Neural cell (in vitro differentiated cells): ENCODE measurements around the gene ECEL1.

ENCODE experiments used
- CTCF ChIP-seq: fragments of 450-650 bp; IDR thresholded peaks from 2 replicates; pipeline ENCODE4 v1.5.1; 2014; ENCODE audit warnings: antibody characterized with exemption, mild to moderate bottlenecking, moderate library complexity; ENCODE audit not compliant: poor library complexity, severe bottlenecking
- EP300 ChIP-seq: fragments of 450-650 bp; conservative IDR thresholded peaks from 2 replicates; pipeline ENCODE4 v1.6.1; 2014; ENCODE audit warnings: antibody characterized with exemption, mild to moderate bottlenecking, moderate library complexity; ENCODE audit not compliant: poor library complexity, severe bottlenecking
- EZH2 ChIP-seq: fragments of 200-600, 300-800 bp; shearing (Covaris generic), sonication (generic); IDR thresholded peaks from 2 replicates; pipeline ENCODE4 v1.6.1; 2014; ENCODE audit warnings: antibody characterized with exemption, low read length, borderline replicate concordance, mild to moderate bottlenecking; ENCODE audit not compliant: insufficient read depth, poor library complexity, severe bottlenecking
- POLR2AphosphoS5 ChIP-seq: IDR thresholded peaks from 2 replicates; pipeline ENCODE4 v1.6.1; 2012

- TF ChIP-seq CTCF (no peak), POLR2AphosphoS5 (no peak), EZH2 (no peak), EP300 (no peak)
Measured at GRCh38 chr2:232495292-232495691, 7.7 kb upstream of the ECEL1 start.
